ENCODE measurements around the gene SLMAP. TPM values are rescaled to one million over a fixed set of nuclear protein-coding genes. Genes with fewer than 3 reads are reported as not detected.

Gene SLMAP
- total RNA-seq, 4 donors from 2014 or later, result 49.4 to 89.1 (median 61.3) TPM

- Histone ChIP-seq H3K4me3 (no peak overlapping the region), H3K9me3 (no peaks in the 10 kb centered on the region), H3K4me1 (peaks cover 2% of the 10 kb centered on the region), H3K27ac (no peak overlapping the region), H3K36me3 (no peaks in the 10 kb centered on the region), H3K27me3 (no peaks in the 10 kb centered on the region)
- no peak for TF ChIP-seq CTCF (IDR thresholded peaks at IDR 0.05)
- TF ChIP-seq POLR2A (IDR thresholded peaks at IDR 0.05), result no peak
- TF ChIP-seq EP300 (IDR thresholded peaks at IDR 0.05), result no peak
- TF ChIP-seq POLR2AphosphoS5 (IDR thresholded peaks at IDR 0.05), result no peak
- DNase-seq (ENCODE audit: low spot score in 2 of 2), result no peak
These were observed 60.5 kb downstream of the SLMAP start for GRCh38 chr3:57816471-57817095.

- TF ChIP-seq POLR2A (IDR thresholded peaks at IDR 0.05), result no peak
- no peak for TF ChIP-seq POLR2AphosphoS5 (IDR thresholded peaks at IDR 0.05)
- no peak for TF ChIP-seq CTCF (IDR thresholded peaks at IDR 0.05)
- TF ChIP-seq EP300 (IDR thresholded peaks at IDR 0.05), result no peak
- H3K27ac ChIP-seq, result no peak overlapping the region
- H3K27me3 ChIP-seq, result no peaks in the 10 kb centered on the region
- no peak overlapping the region for H3K4me3 ChIP-seq
- H3K9me3 ChIP-seq, result no peaks in the 10 kb centered on the region
- peaks cover 12% of the 10 kb centered on the region for H3K4me1 ChIP-seq
- no peaks in the 10 kb centered on the region for H3K36me3 ChIP-seq
- no peak for DNase-seq (ENCODE audit: low spot score in 2 of 2)
These were observed 62.7 kb downstream of the SLMAP start for GRCh38 chr3:57818772-57819171.

GRCh38 chr3:57820479-57820878 lies 64.4 kb downstream of the SLMAP start:
- Histone ChIP-seq H3K4me3 (no peak overlapping the region), H3K27me3 (no peaks in the 10 kb centered on the region), H3K4me1 (peaks cover 12% of the 10 kb centered on the region), H3K36me3 (no peaks in the 10 kb centered on the region), H3K9me3 (no peaks in the 10 kb centered on the region), H3K27ac (no peak overlapping the region)
- DNase-seq (ENCODE audit: low spot score in 2 of 2), result no peak
- TF ChIP-seq EP300 (IDR thresholded peaks at IDR 0.05) (no peak), CTCF (IDR thresholded peaks at IDR 0.05) (no peak)
- 95% methylated on average over 6 of the region's 6 CpGs for WGBS

- Histone ChIP-seq H3K4me1 (peaks cover 25% of the 10 kb centered on the region), H3K4me3 (no peak overlapping the region), H3K27ac (no peak overlapping the region), H3K27me3 (no peaks in the 10 kb centered on the region), H3K36me3 (no peaks in the 10 kb centered on the region), H3K9me3 (no peaks in the 10 kb centered on the region)
- no peak for DNase-seq (ENCODE audit: low spot score in 2 of 2)
- TF ChIP-seq EP300 (IDR thresholded peaks at IDR 0.05), result no peak
These were observed 65.7 kb downstream of the SLMAP start for GRCh38 chr3:57821765-57822164.

GRCh38 chr3:57822686-57823085 lies 66.6 kb downstream of the SLMAP start:
- DNase-seq (ENCODE audit: low spot score in 2 of 2), result no peak
- Histone ChIP-seq H3K36me3 (no peaks in the 10 kb centered on the region), H3K9me3 (no peaks in the 10 kb centered on the region), H3K27me3 (no peaks in the 10 kb centered on the region), H3K4me1 (peaks cover 31% of the 10 kb centered on the region), H3K4me3 (no peak overlapping the region), H3K27ac (no peak overlapping the region)
- TF ChIP-seq POLR2A (IDR thresholded peaks at IDR 0.05) (no peak), EP300 (IDR thresholded peaks at IDR 0.05) (no peak), CTCF (IDR thresholded peaks at IDR 0.05) (no peak), POLR2AphosphoS5 (IDR thresholded peaks at IDR 0.05) (no peak)

GRCh38 chr3:57825116-57825515 lies 69.0 kb downstream of the SLMAP start:
- no peak overlapping the region for H3K4me3 ChIP-seq
- TF ChIP-seq POLR2A (IDR thresholded peaks at IDR 0.05), result no peak
- TF ChIP-seq CTCF (IDR thresholded peaks at IDR 0.05), result no peak
- TF ChIP-seq EP300 (IDR thresholded peaks at IDR 0.05), result no peak
- no peak for TF ChIP-seq POLR2AphosphoS5 (IDR thresholded peaks at IDR 0.05)
- H3K4me1 ChIP-seq, result peaks cover 31% of the 10 kb centered on the region
- H3K9me3 ChIP-seq, result no peaks in the 10 kb centered on the region
- DNase-seq (ENCODE audit: low spot score in 2 of 2), result no peak
- H3K36me3 ChIP-seq, result no peaks in the 10 kb centered on the region
- H3K27ac ChIP-seq, result no peak overlapping the region
- 55% methylated on average over 3 of the region's 3 CpGs for whole genome bisulfite sequencing
- no peaks in the 10 kb centered on the region for H3K27me3 ChIP-seq

All from suprapubic skin (tissue), 4 donors.